Stimulated activated CD4-positive, alpha-beta T cell treated with anti-CD3 and anti-CD28 coated beads, Interleukin-2, amount 100 ng/mL, for 4 hours (primary cell): ENCODE results near the gene PAIP2.
"Not testable (repeated sequence)": the region's sequence is repeated elsewhere in the genome, so short reads cannot be mapped to it uniquely, and the experiment has no call there.

Experiments
- DNase-seq: peaks from one replicate; pipeline ENCODE4 v3.0.0-alpha.2; 2020; ENCODE audit warnings: low read depth

The PAIP2 gene

GRCh38 chr5:139392678-139393496 lies 51.2 kb downstream of the PAIP2 start:
- peak; percentile 60 for DNase-seq

GRCh38 chr5:139393497-139394122 lies 52.0 kb downstream of the PAIP2 start:
- no peak for DNase-seq

GRCh38 chr5:139394123-139394653 lies 52.5 kb downstream of the PAIP2 start:
- DNase-seq: no peak

- DNase-seq: no peak
Observed at GRCh38 chr5:139394654-139395566, 53.3 kb downstream of the PAIP2 start, which contains the start of gene PROB1. TSS of gene PROB1 (minus strand) at chr5:139395104. CDS start at chr5:139395081, 23 bp downstream.

GRCh38 chr5:139395844-139396640 lies 54.4 kb downstream of the PAIP2 start:
- no peak for DNase-seq

GRCh38 chr5:139396691-139397090 lies 55.0 kb downstream of the PAIP2 start:
- DNase-seq: no peak

GRCh38 chr5:139397921-139398320 lies 56.3 kb downstream of the PAIP2 start:
- no peak for DNase-seq

GRCh38 chr5:139399501-139400121 lies 58.0 kb downstream of the PAIP2 start:
- DNase-seq: no peak

- DNase-seq: no peak
Observed at GRCh38 chr5:139401546-139401945, 59.9 kb downstream of the PAIP2 start.

GRCh38 chr5:139402561-139403158 lies 61.0 kb downstream of the PAIP2 start:
- no peak for DNase-seq

- no peak for DNase-seq
Observed at GRCh38 chr5:139403418-139403786, 61.7 kb downstream of the PAIP2 start.

GRCh38 chr5:139403787-139404483 lies 62.3 kb downstream of the PAIP2 start, which contains the start of gene SPATA24:
TSS of gene SPATA24 (minus strand) at chr5:139404089. CDS start at chr5:139404060, 29 bp downstream.
- DNase-seq: peak; percentile 98

GRCh38 chr5:139404484-139404840 lies 62.8 kb downstream of the PAIP2 start:
- DNase-seq: no peak

GRCh38 chr5:139406963-139407362 lies 65.3 kb downstream of the PAIP2 start:
- DNase-seq: no peak

GRCh38 chr5:139407517-139407916 lies 65.9 kb downstream of the PAIP2 start:
- no peak for DNase-seq

GRCh38 chr5:139408191-139408590 lies 66.5 kb downstream of the PAIP2 start:
- DNase-seq: no peak

GRCh38 chr5:139409116-139409515 lies 67.5 kb downstream of the PAIP2 start:
- not testable (repeated sequence) for DNase-seq

GRCh38 chr5:139410121-139410992 lies 68.7 kb downstream of the PAIP2 start:
- no peak for DNase-seq
